Mesenchymal stem cell (in vitro differentiated cells and primary cell): Measurements from ENCODE around the gene CSPG5.

Experiments used
- DNase-seq: peaks from one replicate; pipeline ENCODE4 v3.0.0-alpha.2; 2013
- H2AFZ ChIP-seq: one replicate; pipeline ENCODE4 v1.6.1; 2013; ENCODE audit warnings: low read depth, mild to moderate bottlenecking, control low read depth, inconsistent platforms, low read length, moderate library complexity
- H2AK5ac ChIP-seq: 2 replicates; pipeline ENCODE4 v1.6.1; 2013; ENCODE audit warnings: low read length, moderate library complexity, mild to moderate bottlenecking, inconsistent platforms; ENCODE audit not compliant: severe bottlenecking
- H2BK120ac ChIP-seq: one replicate; pipeline ENCODE4 v1.6.1; 2013; ENCODE audit warnings: low read depth, mild to moderate bottlenecking, inconsistent platforms, low read length, moderate library complexity
- H2BK12ac ChIP-seq, 2 experiments: one replicate each; pipeline ENCODE4 v1.6.1; 2013; ENCODE audit warnings: inconsistent platforms in 2 of 2, low read length in 2 of 2, mild to moderate bottlenecking in 2 of 2, moderate library complexity in 2 of 2, control low read depth in 1 of 2
- H2BK15ac ChIP-seq: one replicate; pipeline ENCODE4 v1.6.1; 2013; ENCODE audit warnings: mild to moderate bottlenecking, low read depth, inconsistent platforms; ENCODE audit not compliant: poor library complexity, severe bottlenecking
- H2BK5ac ChIP-seq: 2 replicates; pipeline ENCODE4 v1.6.1; 2013; ENCODE audit warnings: low read depth, mild to moderate bottlenecking, low read length, control low read depth, inconsistent platforms; ENCODE audit not compliant: poor library complexity, severe bottlenecking
- H3K14ac ChIP-seq, 2 experiments: one replicate each; pipeline ENCODE4 v1.6.1; 2013; ENCODE audit warnings: inconsistent platforms in 2 of 2, low read length in 2 of 2, control low read depth in 1 of 2, mild to moderate bottlenecking in 1 of 2, moderate library complexity in 1 of 2
- H3K18ac ChIP-seq, 2 experiments: one replicate each; pipeline ENCODE4 v1.6.1; 2013; ENCODE audit warnings: inconsistent platforms in 2 of 2, low read length in 2 of 2, control low read depth in 1 of 2, low read depth in 1 of 2, mild to moderate bottlenecking in 1 of 2
- H3K23ac ChIP-seq, 2 experiments: one replicate each; pipeline ENCODE4 v1.6.1; 2013; ENCODE audit warnings: inconsistent platforms in 2 of 2, low read length in 2 of 2, mild to moderate bottlenecking in 2 of 2, moderate library complexity in 2 of 2, control low read depth in 1 of 2
- H3K27ac ChIP-seq: 2 replicates; pipeline ENCODE4 v1.5.1; 2013; ENCODE audit warnings: mild to moderate bottlenecking, moderate library complexity, low read length, control low read depth, inconsistent platforms; ENCODE audit not compliant: poor library complexity, severe bottlenecking
- H3K27me3 ChIP-seq, 2 experiments: 2 replicates each; pipeline versions ENCODE4 v1.6.1 to v1.7.0; 2013; ENCODE audit warnings: low read length in 2 of 2, mild to moderate bottlenecking in 2 of 2, moderate library complexity in 2 of 2, control low read depth in 1 of 2, inconsistent platforms in 1 of 2; ENCODE audit not compliant: control insufficient read depth in 1 of 2, insufficient read depth in 1 of 2
- H3K36me3 ChIP-seq, 2 experiments: 2 replicates each; pipeline versions ENCODE4 v1.6.1 to v1.7.0; 2013; ENCODE audit warnings: low read length in 2 of 2, control low read depth in 1 of 2, inconsistent platforms in 1 of 2, low read depth in 1 of 2, mild to moderate bottlenecking in 1 of 2; ENCODE audit not compliant: insufficient read depth in 2 of 2, control insufficient read depth in 1 of 2
- H3K4ac ChIP-seq, 2 experiments: one replicate each; pipeline ENCODE4 v1.6.1; 2013; ENCODE audit warnings: inconsistent platforms in 2 of 2, low read length in 2 of 2, mild to moderate bottlenecking in 2 of 2, moderate library complexity in 2 of 2, control low read depth in 1 of 2, low read depth in 1 of 2
- H3K4me1 ChIP-seq: 2 replicates; pipeline ENCODE4 v1.6.1; 2013; ENCODE audit warnings: low read depth, low read length, control low read depth; ENCODE audit not compliant: control insufficient read depth, insufficient read depth
- H3K4me2 ChIP-seq: 2 replicates; pipeline ENCODE4 v1.6.1; 2013; ENCODE audit warnings: low read length, mild to moderate bottlenecking, inconsistent platforms; ENCODE audit not compliant: poor library complexity, severe bottlenecking
- H3K4me3 ChIP-seq, 2 experiments: 2 replicates each; pipeline versions ENCODE4 v1.5.1 to v1.7.0; 2013; ENCODE audit warnings: low read length in 2 of 2, mild to moderate bottlenecking in 2 of 2, control low read depth in 1 of 2, low read depth in 1 of 2; ENCODE audit not compliant: insufficient read depth in 1 of 2
- H3K79me1 ChIP-seq: replicated peaks from 2 replicates; pipeline ENCODE4 v1.6.1; 2013; ENCODE audit warnings: mild to moderate bottlenecking, control low read depth, low read length, inconsistent platforms; ENCODE audit not compliant: poor library complexity, severe bottlenecking
- H3K9ac ChIP-seq: 2 replicates; pipeline ENCODE4 v1.7.0; 2013; ENCODE audit warnings: mild to moderate bottlenecking, low read length, moderate library complexity
- H3K9me3 ChIP-seq: 2 replicates; pipeline ENCODE4 v1.7.0; 2013; ENCODE audit warnings: mild to moderate bottlenecking, low read length; ENCODE audit not compliant: control insufficient read depth
- H4K8ac ChIP-seq: one replicate; pipeline ENCODE4 v1.6.1; 2013; ENCODE audit warnings: inconsistent platforms, mild to moderate bottlenecking, low read length, moderate library complexity
- H4K91ac ChIP-seq: one replicate; pipeline ENCODE4 v1.6.1; 2013; ENCODE audit warnings: mild to moderate bottlenecking, low read length, inconsistent platforms
- WGBS: methylation state at CpG from one replicate; pipeline ENCODE4 v1.1.7; 2013; ENCODE audit warnings: mixed read lengths; 5-methylcytosine and 5-hydroxymethylcytosine counted together

CSPG5 gene

GRCh38 chr3:47588587-47588986, 9.9 kb upstream of the CSPG5 start:
- no peak overlapping the region for H3K4me3 ChIP-seq
- H3K9ac ChIP-seq, result no peak overlapping the region
- H3K36me3 ChIP-seq, result peaks cover 35 to 77% of the 10 kb centered on the region in 2 experiments
- no peak overlapping the region for H2BK15ac ChIP-seq
- no peak overlapping the region for H4K8ac ChIP-seq
- H3K9me3 ChIP-seq, result no peaks in the 10 kb centered on the region
- no peaks in the 10 kb centered on the region for H3K4me1 ChIP-seq
- H2BK5ac ChIP-seq, result no peak overlapping the region
- no peak overlapping the region for H3K4me2 ChIP-seq
- DNase-seq, result no peak
- H3K27me3 ChIP-seq, result no peaks in the 10 kb centered on the region
- H3K79me1 ChIP-seq, result peaks cover 16% of the 10 kb centered on the region
- no peak overlapping the region for H3K27ac ChIP-seq
- H2BK120ac ChIP-seq, result no peak overlapping the region
- H2AFZ ChIP-seq, result no peak overlapping the region
- no peak overlapping the region for H3K23ac ChIP-seq
- no peak overlapping the region for H2AK5ac ChIP-seq
- no peak overlapping the region for H4K91ac ChIP-seq
- H3K14ac ChIP-seq, result no peak overlapping the region
- no peak overlapping the region for H3K4ac ChIP-seq
- no peak overlapping the region for H3K18ac ChIP-seq
- 89% methylated on average over 3 of the region's 4 CpGs for WGBS
- H2BK12ac ChIP-seq, result no peak overlapping the region

DNA sequence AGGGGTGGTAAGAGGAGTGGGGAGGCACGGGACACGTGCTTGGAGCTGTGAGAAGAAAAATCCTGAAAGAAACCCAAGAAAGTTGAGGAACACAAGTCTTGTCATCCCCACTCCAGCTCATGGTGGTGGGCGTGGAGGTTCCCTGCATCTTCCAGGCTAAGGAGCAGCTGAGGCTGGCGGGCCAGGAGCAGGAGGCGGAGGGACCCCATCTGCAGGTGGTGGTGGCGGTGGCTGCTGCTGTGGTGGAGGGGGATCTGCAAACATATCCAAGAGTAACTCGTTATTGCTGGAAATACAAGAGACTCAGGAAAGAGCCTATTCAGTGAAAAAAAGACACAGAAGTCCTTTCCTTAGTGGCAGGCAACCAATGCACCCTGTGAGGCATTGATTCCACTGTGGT, 9.4 kb upstream of the CSPG5 start:
- no peaks in the 10 kb centered on the region for H3K9me3 ChIP-seq
- peaks cover 14% of the 10 kb centered on the region for H3K79me1 ChIP-seq
- H2BK12ac ChIP-seq, result no peak overlapping the region
- H2AK5ac ChIP-seq, result no peak overlapping the region
- H3K36me3 ChIP-seq, result peaks cover 33 to 71% of the 10 kb centered on the region in 2 experiments
- no peak overlapping the region for H3K18ac ChIP-seq
- H4K8ac ChIP-seq, result no peak overlapping the region
- no peak overlapping the region for H3K27ac ChIP-seq
- H3K4me3 ChIP-seq, result no peak overlapping the region
- H3K23ac ChIP-seq, result no peak overlapping the region
- H2BK5ac ChIP-seq, result no peak overlapping the region
- no peak overlapping the region for H3K4me2 ChIP-seq
- H3K27me3 ChIP-seq, result no peaks in the 10 kb centered on the region
- no peak overlapping the region for H2BK120ac ChIP-seq
- no peak overlapping the region for H2BK15ac ChIP-seq
- no peak overlapping the region for H2AFZ ChIP-seq
- WGBS, result 90% methylated on average over 7 of the region's 7 CpGs
- H3K4me1 ChIP-seq, result no peaks in the 10 kb centered on the region
- H3K9ac ChIP-seq, result no peak overlapping the region
- no peak overlapping the region for H4K91ac ChIP-seq
- H3K14ac ChIP-seq, result no peak overlapping the region
- DNase-seq, result no peak
- no peak overlapping the region for H3K4ac ChIP-seq

GRCh38 chr3:47586746-47587145, 8.1 kb upstream of the CSPG5 start:
- H2AK5ac ChIP-seq, result no peak overlapping the region
- H3K27me3 ChIP-seq, result no peaks in the 10 kb centered on the region
- H3K4me1 ChIP-seq, result no peaks in the 10 kb centered on the region
- no peak overlapping the region for H3K27ac ChIP-seq
- no peak overlapping the region for H2BK5ac ChIP-seq
- no peak overlapping the region for H2BK12ac ChIP-seq
- peaks cover 30 to 61% of the 10 kb centered on the region in 2 experiments for H3K36me3 ChIP-seq
- H3K4ac ChIP-seq, result no peak overlapping the region
- no peak for DNase-seq
- H2BK120ac ChIP-seq, result no peak overlapping the region
- no peak overlapping the region for H3K9ac ChIP-seq
- no peak overlapping the region for H2BK15ac ChIP-seq
- WGBS, result 88% methylated on average over 6 of the region's 6 CpGs
- no peak overlapping the region for H3K4me2 ChIP-seq
- H2AFZ ChIP-seq, result no peak overlapping the region
- no peaks in the 10 kb centered on the region for H3K9me3 ChIP-seq
- peaks cover 12% of the 10 kb centered on the region for H3K79me1 ChIP-seq
- no peak overlapping the region for H4K91ac ChIP-seq
- no peak overlapping the region for H3K23ac ChIP-seq
- no peak overlapping the region for H3K4me3 ChIP-seq
- H3K18ac ChIP-seq, result no peak overlapping the region
- H4K8ac ChIP-seq, result no peak overlapping the region
- H3K14ac ChIP-seq, result no peak overlapping the region

DNA sequence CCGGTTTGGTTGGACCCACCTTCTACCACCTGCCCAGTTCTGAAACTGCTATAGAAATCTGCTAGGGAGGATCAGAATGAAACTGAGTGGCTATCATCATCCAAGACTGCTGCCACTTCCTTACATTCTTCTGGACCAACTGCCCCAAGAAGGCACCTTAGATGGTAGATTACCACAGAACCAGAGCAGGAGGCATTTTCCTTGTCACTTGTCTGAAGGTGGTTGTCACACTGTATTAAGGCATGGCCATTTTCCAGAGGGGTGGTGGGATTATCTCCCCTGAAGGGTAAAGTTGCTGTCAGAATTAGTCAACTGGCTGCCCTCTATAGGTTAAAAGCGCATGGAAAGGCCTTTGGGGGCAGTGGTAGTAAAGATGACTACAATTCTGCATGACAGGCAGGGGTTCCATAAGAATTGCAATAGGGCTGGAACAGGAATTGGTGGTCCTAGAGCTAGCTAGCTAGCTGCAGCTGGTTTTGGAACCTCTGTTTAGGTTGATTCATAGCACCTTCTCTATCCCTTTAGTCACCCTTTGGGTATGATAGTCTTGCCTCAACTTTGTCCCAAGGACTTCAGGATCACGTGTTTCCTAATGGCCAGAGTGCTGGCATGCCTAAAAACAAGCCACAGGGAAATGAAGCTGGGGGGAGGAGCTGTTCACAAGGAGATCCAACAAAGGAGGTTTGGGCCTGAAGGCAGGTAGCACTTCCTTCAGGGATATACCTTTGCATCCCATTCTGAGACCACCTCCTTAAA, 4.8 kb upstream of the CSPG5 start:
- WGBS, result 75% methylated on average over 3 of the region's 3 CpGs
- Histone ChIP-seq H3K9ac (no peak overlapping the region), H3K4me2 (no peak overlapping the region), H3K4me1 (peaks cover 8% of the 10 kb centered on the region), H3K23ac (no peak overlapping the region), H3K79me1 (no peaks in the 10 kb centered on the region), H2BK5ac (no peak overlapping the region), H3K4me3 (no peak overlapping the region), H2AK5ac (no peak overlapping the region), H2BK15ac (no peak overlapping the region), H3K4ac (no peak overlapping the region), H3K27me3 (peaks cover 15 to 25% of the 10 kb centered on the region in 2 experiments), H3K14ac (no peak overlapping the region), H4K91ac (no peak overlapping the region), H3K36me3 (peaks cover 21 to 34% of the 10 kb centered on the region in 2 experiments), H3K27ac (no peak overlapping the region), H3K18ac (no peak overlapping the region), H3K9me3 (no peaks in the 10 kb centered on the region), H2BK120ac (no peak overlapping the region), H4K8ac (no peak overlapping the region), H2AFZ (no peak overlapping the region), H2BK12ac (no peak overlapping the region)
- peak; percentile 12 for DNase-seq
